ENCODE results near the gene RNF19B. TPM values are rescaled to one million over a fixed set of nuclear protein-coding genes. Genes with fewer than 3 reads are reported as not detected.
"Not testable (repeated sequence)": the region's sequence is repeated elsewhere in the genome, so short reads cannot be mapped to it uniquely, and the experiment has no call there.

Gene RNF19B
- total RNA-seq, 1 donor from 2014 or later = 18.7 TPM

GRCh38 chr1:32910319-32910718, 54.3 kb downstream of the RNF19B start:
- Mint-ChIP-seq H3K4me1 (ENCODE audit: low read depth, unreplicated experiment) (no peaks in the 10 kb centered on the region), H3K27ac (ENCODE audit: unreplicated experiment) (no peak overlapping the region), H3K36me3 (ENCODE audit: unreplicated experiment) (peaks cover 4% of the 10 kb centered on the region), H3K27me3 (ENCODE audit: unreplicated experiment) (no peaks in the 10 kb centered on the region), H3K4me3 (ENCODE audit: unreplicated experiment) (no peak overlapping the region), H3K9me3 (ENCODE audit: unreplicated experiment) (no peaks in the 10 kb centered on the region)
- DNase-seq = no peak
- no peak for TF ChIP-seq CTCF (IDR thresholded peaks at IDR 0.05; ENCODE audit: partially characterized antibody, unreplicated experiment)

GRCh38 chr1:32907435-32907834, 57.2 kb downstream of the RNF19B start:
- Mint-ChIP-seq H3K4me3 (ENCODE audit: unreplicated experiment) (no peak overlapping the region), H3K4me1 (ENCODE audit: low read depth, unreplicated experiment) (peaks cover 2% of the 10 kb centered on the region), H3K27ac (ENCODE audit: unreplicated experiment) (no peak overlapping the region)

DNA sequence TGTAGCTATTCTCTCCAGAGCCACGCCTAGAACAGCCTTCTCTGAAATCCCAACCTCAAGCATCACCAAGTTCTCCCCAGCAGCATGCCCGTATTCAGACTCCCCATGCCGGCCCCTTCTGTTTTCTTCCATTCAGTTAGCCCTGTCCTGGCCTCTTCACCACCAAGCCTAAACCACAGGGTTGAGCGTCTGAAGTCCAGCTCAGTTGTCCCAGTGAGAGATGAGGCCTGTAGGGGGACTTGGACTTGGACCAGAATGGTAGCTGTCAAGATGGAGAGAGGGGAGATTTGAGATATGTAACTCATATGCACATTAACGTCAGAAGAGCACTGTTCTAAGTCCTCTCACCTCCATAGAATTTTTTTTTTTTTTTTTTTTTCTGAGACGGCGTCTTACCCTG, 58.0 kb downstream of the RNF19B start:
- Mint-ChIP-seq H3K4me3 (ENCODE audit: unreplicated experiment) (no peak overlapping the region), H3K9me3 (ENCODE audit: unreplicated experiment) (peaks cover 2% of the 10 kb centered on the region), H3K36me3 (ENCODE audit: unreplicated experiment) (no peaks in the 10 kb centered on the region), H3K27me3 (ENCODE audit: unreplicated experiment) (peaks cover 9% of the 10 kb centered on the region), H3K27ac (ENCODE audit: unreplicated experiment) (no peak overlapping the region), H3K4me1 (ENCODE audit: low read depth, unreplicated experiment) (peaks cover 2% of the 10 kb centered on the region)
- no peak for TF ChIP-seq CTCF (IDR thresholded peaks at IDR 0.05; ENCODE audit: partially characterized antibody, unreplicated experiment)
- DNase-seq = no peak

More at GRCh38 chr1:32907435-32907834, 57.2 kb downstream of the RNF19B start:
- DNase-seq = no peak
- no peak for TF ChIP-seq CTCF (IDR thresholded peaks at IDR 0.05; ENCODE audit: partially characterized antibody, unreplicated experiment)
- H3K36me3 Mint-ChIP-seq (ENCODE audit: unreplicated experiment) = no peaks in the 10 kb centered on the region
- peaks cover 2% of the 10 kb centered on the region for H3K9me3 Mint-ChIP-seq (ENCODE audit: unreplicated experiment)
- peaks cover 5% of the 10 kb centered on the region for H3K27me3 Mint-ChIP-seq (ENCODE audit: unreplicated experiment)

DNA sequence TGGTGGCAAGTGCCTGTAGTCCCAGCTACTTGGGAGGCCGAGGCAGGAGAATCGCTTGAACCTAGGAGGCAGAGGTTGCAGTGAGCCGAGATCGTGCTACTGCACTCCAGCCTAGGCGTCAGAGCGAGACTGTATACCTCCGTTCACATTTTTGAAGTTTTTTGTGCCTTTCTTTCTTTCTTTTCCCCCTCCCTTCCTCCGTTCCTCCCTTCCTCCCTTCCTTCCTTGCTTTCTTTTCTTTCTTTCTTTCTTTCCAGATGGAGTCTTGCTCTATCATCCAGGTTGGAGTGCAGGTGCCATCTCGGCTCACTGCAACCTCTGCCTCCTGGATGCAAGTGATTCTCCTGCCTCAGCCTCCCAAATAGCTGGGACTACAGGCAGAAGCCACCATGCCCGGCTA, 59.0 kb downstream of the RNF19B start:
- peaks cover 10% of the 10 kb centered on the region for H3K27me3 Mint-ChIP-seq (ENCODE audit: unreplicated experiment)
- not testable (repeated sequence) for H3K4me1 Mint-ChIP-seq (ENCODE audit: low read depth, unreplicated experiment); H3K9me3 Mint-ChIP-seq (ENCODE audit: unreplicated experiment); DNase-seq; H3K36me3 Mint-ChIP-seq (ENCODE audit: unreplicated experiment); H3K27ac Mint-ChIP-seq (ENCODE audit: unreplicated experiment); H3K4me3 Mint-ChIP-seq (ENCODE audit: unreplicated experiment)

GRCh38 chr1:32904797-32905196, 59.8 kb downstream of the RNF19B start:
- no peak for TF ChIP-seq CTCF (IDR thresholded peaks at IDR 0.05; ENCODE audit: partially characterized antibody, unreplicated experiment)
- H3K36me3 Mint-ChIP-seq (ENCODE audit: unreplicated experiment) = no peaks in the 10 kb centered on the region
- no peak for DNase-seq
- H3K27ac Mint-ChIP-seq (ENCODE audit: unreplicated experiment) = no peak overlapping the region
- H3K4me3 Mint-ChIP-seq (ENCODE audit: unreplicated experiment) = peak overlapping the region; percentile 20
- peaks cover 2% of the 10 kb centered on the region for H3K4me1 Mint-ChIP-seq (ENCODE audit: low read depth, unreplicated experiment)
- peaks cover 2% of the 10 kb centered on the region for H3K9me3 Mint-ChIP-seq (ENCODE audit: unreplicated experiment)
- H3K27me3 Mint-ChIP-seq (ENCODE audit: unreplicated experiment) = peaks cover 10% of the 10 kb centered on the region

All from glutamatergic neuron (in vitro differentiated cells).